HG03280 (cell line): ENCODE results near the gene NACC2.

ENCODE experiments used
- ATAC-seq: cut with Tn5 transposase; IDR thresholded peaks from one replicate; pipeline ENCODE4 v1.9.1; 2021; ENCODE audit warnings: mild to moderate bottlenecking, moderate library complexity; ENCODE audit not compliant: unreplicated experiment

NACC2 gene

GRCh38 chr9:135998410-135999071, 96.5 kb downstream of the NACC2 start:
- ATAC-seq = no peak

GRCh38 chr9:135998016-135998380, 97.1 kb downstream of the NACC2 start:
- no peak for ATAC-seq

GRCh38 chr9:135997090-135998015, 97.7 kb downstream of the NACC2 start:
- no peak for ATAC-seq

GRCh38 chr9:135995816-135996215, 99.3 kb downstream of the NACC2 start:
- ATAC-seq = no peak

- no peak for ATAC-seq
These were observed 100.4 kb downstream of the NACC2 start for GRCh38 chr9:135994501-135995192.

- no peak for ATAC-seq
These were observed 101.2 kb downstream of the NACC2 start for GRCh38 chr9:135993765-135994500.

- ATAC-seq = no peak
These were observed 101.7 kb downstream of the NACC2 start for GRCh38 chr9:135993409-135993742.

GRCh38 chr9:135992486-135993408, 102.3 kb downstream of the NACC2 start:
- ATAC-seq = no peak

- no peak for ATAC-seq
These were observed 103.3 kb downstream of the NACC2 start for GRCh38 chr9:135991771-135992170.

- no peak for ATAC-seq
These were observed 104.3 kb downstream of the NACC2 start for GRCh38 chr9:135990468-135991429.

GRCh38 chr9:135989722-135990467, 105.2 kb downstream of the NACC2 start:
- no peak for ATAC-seq

- no peak for ATAC-seq
These were observed 105.9 kb downstream of the NACC2 start for GRCh38 chr9:135989157-135989556.

- no peak for ATAC-seq
These were observed 106.6 kb downstream of the NACC2 start for GRCh38 chr9:135988493-135988892.

GRCh38 chr9:135987838-135988404, 107.2 kb downstream of the NACC2 start:
- ATAC-seq = no peak

GRCh38 chr9:135986605-135987004, 108.5 kb downstream of the NACC2 start:
- ATAC-seq = no peak

GRCh38 chr9:135985889-135986288, 109.2 kb downstream of the NACC2 start:
- ATAC-seq = no peak

- ATAC-seq = no peak
These were observed 109.7 kb downstream of the NACC2 start for GRCh38 chr9:135985459-135985774.
